Renal cortex interstitium (tissue), 11 donors: ENCODE data around the gene ZMIZ2. TPM values are rescaled to one million over a fixed set of nuclear protein-coding genes. Genes with fewer than 3 reads are reported as not detected.

ENCODE experiments used
- DNase-seq, 11 donors: peaks; one replicate each; pipeline ENCODE4 v3.0.0-alpha.2; 2013; ENCODE audit warnings: low read depth in 9 of 11, low spot score in 4 of 11; ENCODE audit errors: extremely low read depth in 1 of 11
- polyA plus RNA-seq, 3 donors: library from polyadenylated mRNA; unstranded; fragments of 120-200 nt; gene quantifications; one replicate each; pipeline ENCODE4 v1.2.1, GENCODE V29; 2013; ENCODE audit not compliant: insufficient read length in 3 of 3

Gene ZMIZ2
- polyA plus RNA-seq, 3 donors: 53.9 to 109 (median 72.0) TPM

DNA sequence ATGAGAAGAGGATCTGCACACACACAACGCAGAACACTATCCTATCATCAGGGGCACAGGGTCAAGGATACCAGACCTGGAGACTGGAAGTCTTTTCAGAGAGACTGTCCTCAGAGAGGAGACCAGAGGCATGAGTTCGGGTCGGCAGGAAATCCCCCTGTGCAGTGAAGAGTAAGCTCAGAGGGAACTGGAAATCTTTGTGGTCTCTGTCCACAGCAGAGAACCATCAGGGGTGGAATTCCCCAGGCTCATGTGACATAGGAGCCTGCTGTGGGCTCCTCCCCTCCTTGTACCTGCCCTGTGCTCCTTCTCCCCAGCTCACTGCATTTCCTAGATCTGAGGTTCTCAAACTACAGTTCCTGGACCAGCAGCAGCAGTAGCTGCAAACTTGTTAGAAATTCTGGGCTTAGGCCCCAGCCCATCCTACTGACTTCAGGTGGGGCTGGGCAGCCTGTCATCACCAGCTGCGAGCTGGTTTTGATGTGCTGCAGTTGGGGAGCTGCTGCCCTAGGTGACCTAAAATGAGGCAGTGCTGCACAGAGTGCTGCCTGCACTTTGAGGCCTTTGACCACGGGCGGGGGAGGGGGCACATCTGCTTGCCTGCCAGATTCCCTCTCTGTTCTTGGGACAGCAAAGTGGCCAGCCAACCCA is 2.4 kb downstream of the ZMIZ2 start:
- DNase-seq: no peak

DNA sequence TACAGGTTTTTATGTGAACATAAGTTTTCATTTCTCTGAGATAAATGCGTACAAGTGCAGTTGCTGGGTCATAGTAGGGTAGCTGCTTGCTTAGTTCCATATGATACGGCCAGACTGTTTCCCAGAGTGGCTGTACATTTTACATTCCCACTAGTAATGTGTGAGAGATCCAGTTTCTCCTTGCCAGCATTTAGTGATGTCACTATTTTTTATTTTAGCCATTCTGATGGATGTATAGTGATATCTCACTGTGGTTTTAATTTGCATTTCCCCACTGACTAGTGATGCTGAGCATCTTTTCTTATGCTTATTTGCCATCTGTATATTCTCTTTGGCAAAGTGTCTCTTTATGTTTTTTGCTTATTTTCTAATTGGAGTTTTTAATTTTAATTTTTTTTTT is 4.2 kb downstream of the ZMIZ2 start:
- no peak for DNase-seq

DNA sequence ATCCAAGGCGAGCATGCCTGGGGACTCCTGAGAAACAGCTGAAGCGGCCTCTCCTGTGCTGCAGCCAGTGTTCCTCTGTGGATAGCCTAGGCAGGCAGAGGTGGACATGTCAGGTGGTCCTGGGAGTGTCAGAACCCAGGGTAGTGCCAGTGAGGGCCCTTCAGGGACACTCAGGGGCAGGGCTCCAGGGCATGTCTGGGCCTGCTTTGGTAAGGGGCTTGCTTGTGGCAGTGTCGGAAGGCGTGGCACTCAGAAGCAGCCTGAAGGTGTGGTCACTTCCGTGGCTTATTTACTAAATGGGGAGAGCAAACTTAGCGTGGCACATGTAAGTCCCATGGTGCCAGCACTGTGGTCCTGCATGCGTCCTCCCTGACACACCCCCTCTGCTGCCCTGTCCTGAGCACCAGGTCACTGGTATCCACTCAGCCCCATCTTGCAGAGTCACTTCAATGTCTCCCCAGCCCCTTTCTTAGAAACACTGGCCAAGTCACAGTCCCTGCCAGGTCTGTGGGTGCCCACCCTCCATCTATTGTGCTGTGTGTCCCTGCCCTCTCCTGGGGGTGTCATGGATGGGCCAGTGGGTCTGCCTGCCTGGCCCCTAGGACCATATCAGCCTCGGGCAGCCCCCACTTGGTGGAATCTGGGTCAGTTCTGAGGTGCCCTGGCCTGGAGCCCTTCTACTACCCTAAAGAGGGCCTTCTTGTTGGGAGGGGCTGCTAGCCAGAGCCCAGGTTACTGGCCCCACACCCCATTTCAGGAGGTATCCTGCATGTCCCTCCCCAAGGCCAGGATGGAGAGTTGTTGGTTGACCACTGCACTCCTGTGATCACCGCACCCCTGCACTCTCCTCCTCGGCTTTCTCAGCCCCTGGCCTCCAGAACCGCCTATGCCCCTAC is 6.4 kb downstream of the ZMIZ2 start:
- no peak for DNase-seq

DNA sequence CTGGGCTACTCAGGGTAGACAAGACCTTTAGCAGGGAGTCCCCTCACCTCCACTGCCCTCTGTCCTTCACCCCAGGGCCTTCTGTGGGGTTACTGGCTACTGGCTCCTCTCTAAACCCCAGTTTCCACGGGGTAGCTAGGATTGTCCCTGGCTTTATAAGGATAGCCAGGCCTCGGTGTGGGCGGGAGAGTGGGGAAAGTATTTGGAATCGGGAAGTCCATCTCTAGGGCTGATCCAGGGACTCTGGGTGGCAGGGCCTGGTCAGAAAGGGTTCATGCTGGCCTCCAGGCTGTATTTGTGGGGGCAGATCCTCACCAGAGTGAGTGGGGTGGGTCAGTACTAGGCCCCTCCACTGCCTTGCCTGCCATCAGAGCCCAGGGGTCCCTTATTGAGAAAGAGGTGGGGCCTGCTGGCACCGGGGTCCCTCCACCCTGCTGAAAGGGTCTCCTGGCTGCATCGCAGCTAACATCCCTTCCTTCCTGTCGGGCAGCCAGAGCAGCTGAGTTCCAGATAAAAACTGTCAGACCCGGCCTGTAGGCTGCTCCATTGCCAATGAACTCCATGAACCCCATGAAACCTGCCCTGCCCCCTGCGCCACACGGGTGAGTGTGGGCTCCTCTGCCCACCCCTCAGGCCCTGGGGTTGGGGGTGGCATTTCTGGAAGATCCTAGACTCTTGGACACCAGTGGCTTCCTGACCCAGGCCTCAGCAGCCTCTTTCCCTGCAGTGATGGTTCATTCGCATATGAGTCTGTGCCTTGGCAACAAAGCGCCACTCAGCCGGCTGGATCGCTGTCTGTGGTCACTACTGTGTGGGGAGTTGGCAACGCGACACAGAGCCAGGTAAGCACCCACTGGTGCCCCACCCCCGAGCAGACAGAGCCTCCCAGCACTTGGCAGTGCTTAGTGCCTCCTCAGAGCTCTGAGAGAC is 7.3 kb downstream of the ZMIZ2 start:
- DNase-seq: no peak

DNA sequence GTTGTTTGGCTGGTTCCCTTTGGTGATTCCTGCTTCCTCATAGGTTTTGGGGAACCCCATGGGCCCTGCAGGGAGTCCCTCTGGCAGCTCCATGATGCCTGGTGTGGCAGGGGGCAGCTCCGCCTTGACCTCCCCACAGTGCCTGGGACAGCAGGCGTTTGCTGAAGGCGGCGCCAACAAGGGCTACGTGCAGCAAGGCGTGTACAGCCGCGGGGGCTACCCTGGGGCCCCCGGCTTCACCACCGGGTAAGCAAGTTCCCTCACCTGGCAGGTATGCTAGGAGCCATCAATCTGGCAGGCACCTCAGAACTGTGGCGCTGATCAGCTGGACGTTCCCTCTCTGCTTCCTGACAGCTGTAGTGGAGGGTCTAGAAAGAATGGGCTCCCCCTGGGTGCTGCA is 8.3 kb downstream of the ZMIZ2 start:
- no peak for DNase-seq

DNA sequence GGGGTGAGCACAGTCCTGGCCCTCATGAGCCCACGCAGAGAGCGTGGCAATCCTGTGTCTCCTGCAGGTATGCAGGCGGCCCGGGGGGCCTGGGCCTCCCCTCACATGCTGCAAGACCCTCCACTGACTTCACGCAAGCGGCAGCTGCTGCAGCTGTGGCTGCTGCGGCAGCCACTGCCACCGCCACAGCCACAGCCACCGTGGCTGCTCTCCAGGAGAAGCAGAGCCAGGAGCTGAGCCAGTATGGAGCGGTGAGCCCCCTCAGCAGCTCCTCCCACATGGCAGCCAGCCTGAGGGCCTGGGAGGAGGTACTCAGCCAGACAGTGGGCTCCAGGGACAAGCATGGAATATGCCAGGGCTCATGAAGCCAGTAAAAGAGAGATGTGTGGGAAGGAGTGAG is 8.7 kb downstream of the ZMIZ2 start:
- no peak for DNase-seq

DNA sequence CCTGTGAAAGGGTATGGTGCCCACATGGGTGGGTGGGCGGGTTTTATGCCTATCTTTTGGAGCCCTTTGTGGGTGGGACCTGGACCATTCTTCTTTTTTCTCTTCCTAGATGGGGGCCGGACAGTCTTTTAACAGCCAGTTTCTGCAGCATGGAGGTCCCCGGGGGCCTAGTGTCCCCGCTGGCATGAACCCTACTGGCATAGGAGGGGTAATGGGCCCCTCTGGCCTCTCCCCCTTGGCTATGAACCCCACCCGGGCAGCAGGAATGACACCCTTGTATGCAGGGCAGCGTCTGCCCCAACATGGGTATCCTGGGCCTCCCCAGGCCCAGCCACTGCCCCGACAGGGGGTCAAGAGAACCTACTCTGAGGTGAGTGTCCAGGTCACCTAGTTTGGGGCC is 9.1 kb downstream of the ZMIZ2 start:
- DNase-seq: no peak

DNA sequence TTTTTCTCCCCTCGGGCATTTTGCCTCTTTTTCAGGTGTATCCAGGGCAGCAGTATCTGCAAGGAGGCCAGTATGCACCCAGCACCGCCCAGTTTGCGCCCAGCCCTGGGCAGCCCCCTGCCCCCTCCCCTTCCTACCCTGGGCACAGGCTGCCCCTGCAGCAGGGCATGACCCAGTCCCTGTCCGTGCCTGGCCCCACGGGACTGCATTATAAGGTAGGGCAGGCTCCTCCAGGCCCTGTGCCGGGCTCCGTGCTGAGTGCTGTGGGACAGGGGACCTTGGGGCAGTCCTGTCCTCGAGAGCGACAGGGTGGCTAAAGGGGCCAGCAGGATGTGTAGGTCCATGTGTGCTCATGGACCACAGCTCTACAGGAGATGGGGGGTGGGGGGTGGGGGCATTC is 10.6 kb downstream of the ZMIZ2 start:
- no peak for DNase-seq

DNA sequence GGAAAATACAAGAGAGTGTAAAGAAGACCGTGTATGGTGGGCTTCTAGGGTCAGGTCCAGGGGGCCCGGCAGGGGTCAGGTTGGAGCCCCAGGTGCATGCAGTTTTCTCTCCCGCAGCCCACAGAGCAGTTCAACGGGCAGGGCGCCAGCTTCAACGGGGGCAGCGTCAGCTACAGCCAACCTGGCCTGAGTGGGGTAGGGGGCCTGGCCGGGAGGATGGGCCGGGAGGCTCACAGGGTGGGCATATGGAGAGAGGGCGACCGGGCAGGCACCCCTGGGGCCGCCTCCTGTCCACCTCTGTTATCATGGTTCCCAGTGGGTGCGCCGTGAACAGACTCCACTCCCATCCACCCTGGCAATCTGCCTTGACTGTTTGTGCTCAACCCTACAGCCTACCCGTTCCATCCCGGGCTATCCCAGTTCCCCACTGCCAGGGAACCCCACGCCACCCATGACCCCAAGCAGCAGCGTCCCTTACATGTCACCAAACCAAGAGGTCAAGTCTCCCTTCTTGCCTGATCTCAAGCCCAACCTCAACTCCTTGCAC is 11.5 kb downstream of the ZMIZ2 start:
- no peak for DNase-seq

DNA sequence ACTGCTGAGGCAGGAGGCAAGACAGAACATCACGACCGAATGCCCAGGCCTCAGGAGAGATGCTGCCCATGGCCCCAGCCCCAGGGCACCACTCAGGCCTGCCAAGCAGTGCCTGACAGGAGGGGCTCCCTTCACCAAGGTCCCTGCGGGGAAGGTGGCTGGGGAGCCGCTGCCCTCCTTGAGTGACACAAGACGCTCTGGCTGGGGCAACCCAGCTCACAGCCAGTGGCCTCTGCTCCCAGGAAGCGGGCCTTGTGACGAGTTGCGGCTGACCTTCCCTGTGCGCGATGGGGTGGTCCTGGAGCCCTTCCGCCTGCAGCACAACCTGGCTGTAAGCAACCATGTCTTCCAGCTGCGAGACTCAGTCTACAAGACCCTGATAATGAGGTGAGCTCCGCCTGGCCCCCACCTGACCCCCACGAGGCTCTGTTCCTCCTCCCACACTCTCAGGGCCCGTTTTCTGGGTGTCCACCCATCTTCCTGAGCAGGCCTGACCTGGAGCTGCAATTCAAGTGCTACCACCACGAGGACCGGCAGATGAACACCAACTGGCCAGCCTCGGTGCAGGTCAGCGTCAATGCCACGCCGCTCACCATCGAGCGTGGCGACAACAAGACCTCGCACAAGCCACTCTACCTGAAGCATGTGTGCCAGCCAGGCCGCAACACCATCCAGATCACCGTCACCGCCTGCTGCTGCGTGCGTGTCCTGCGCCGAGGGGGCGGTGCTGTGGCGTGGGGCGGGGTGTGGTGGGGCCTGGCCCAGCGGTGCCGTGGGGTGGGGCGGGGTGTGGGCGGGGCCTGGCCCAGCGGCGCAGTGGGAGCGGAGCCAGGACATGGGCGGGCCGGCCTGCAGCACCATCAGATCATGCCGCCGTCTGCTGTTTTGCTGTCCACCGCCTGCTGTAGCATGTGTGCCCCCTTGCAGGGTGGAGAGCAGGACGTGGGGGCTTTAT is 12.8 kb downstream of the ZMIZ2 start:
- no peak for DNase-seq

DNA sequence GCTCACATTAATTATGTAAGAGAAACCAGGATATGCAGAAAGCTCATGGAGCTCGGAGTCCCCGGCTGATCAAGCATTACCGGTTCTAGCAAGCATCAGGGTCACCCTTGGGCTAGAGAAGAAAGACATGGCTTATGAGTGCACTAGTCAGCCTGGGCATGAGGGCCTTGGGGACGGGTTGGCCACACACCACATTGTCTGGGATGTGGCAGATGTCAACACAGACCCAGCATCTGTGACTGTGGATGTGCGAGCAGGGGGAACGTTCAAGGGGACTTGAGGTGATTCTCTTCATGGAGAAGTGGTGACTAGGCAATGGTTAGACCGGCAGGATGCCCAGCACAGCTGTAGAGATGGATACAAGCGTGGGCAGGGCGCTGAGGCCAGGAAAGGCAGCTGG is 13.7 kb downstream of the ZMIZ2 start:
- no peak for DNase-seq

DNA sequence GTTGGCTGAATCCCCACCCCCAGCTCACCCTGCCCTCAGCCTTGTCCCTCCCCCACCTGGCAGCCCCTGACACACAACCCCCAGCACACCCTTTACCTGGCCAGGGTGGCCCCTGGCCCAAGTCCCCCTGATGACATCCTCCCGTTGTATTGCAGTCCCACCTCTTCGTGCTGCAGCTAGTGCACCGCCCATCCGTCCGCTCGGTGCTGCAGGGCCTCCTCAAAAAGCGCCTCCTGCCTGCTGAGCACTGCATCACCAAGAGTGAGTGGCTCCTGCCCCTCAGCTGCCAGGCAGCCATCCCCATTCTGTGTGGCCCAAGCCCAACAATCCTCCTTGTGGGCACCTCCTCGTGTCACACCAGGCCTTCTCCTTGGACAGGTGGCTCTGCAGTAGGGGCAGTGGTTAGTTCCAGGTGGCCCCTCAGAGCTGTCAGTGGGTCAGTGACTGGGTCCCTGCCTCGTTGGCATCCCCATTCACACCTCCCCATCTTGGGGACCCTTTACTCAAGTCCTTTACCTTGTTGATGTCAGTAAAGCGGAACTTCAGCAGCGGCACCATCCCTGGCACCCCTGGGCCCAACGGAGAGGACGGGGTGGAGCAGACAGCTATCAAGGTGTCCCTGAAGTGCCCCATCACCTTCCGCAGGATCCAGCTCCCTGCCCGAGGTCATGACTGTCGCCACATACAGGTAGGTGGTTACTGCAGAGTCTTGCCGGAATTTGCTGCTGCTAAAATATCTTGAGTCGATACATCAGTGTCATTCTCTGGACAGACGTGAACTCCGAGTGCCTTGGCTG is 14.3 kb downstream of the ZMIZ2 start:
- no peak for DNase-seq

DNA sequence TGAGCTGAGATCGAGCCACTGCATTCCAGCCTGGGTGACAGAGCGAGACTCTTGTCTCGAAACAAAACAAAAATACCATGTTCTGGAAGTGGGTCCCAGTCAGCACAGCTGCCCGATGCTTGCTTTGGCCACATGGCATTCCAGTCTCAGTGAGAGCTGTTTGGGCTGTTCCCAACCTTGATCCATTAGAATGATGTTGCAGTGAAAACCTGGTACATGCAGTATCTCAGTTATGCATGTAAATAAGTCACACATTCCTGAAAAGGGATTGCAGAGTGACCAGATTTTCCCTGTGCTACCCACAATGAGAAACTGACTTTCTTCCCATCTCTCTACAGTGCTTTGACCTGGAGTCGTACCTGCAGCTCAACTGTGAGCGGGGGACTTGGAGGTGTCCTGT is 15.4 kb downstream of the ZMIZ2 start:
- DNase-seq: no peak

DNA sequence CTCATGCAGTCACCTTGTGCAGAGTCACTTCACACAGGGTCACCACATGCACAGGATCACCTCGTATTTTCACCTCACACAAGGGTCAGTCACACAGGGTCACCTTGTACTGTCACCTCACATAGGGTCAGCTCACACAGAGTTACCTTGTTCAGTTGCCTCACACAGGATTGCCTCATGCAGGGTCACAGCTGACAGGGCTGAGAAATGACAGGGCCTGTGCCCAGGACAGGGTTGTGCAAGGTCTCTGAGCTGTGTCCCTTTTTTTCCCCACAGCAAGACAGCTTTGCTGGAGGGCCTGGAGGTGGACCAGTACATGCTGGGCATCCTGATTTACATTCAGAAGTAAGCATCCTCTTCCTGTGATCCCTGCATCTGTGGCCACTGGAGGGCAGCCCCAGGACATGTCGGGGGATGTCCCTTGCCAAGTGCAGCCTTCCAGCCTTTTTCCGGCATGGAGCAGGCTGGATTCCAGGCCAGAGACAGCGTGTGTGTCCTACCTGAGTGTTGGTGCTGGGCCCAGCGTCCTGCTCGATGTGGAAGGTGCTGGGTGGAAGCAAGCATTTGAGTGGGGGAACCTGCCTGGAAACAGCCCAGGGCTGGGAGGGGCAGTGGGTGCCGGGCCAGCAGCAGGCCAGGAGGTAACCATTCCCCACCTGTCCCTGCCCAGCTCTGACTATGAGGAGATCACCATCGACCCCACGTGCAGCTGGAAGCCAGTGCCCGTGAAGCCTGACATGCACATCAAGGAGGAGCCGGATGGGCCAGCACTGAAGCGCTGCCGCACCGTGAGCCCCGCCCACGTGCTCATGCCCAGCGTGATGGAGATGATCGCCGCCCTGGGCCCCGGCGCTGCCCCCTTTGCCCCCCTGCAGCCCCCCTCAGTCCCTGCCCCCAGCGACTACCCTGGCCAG is 16.3 kb downstream of the ZMIZ2 start:
- DNase-seq: no peak

DNA sequence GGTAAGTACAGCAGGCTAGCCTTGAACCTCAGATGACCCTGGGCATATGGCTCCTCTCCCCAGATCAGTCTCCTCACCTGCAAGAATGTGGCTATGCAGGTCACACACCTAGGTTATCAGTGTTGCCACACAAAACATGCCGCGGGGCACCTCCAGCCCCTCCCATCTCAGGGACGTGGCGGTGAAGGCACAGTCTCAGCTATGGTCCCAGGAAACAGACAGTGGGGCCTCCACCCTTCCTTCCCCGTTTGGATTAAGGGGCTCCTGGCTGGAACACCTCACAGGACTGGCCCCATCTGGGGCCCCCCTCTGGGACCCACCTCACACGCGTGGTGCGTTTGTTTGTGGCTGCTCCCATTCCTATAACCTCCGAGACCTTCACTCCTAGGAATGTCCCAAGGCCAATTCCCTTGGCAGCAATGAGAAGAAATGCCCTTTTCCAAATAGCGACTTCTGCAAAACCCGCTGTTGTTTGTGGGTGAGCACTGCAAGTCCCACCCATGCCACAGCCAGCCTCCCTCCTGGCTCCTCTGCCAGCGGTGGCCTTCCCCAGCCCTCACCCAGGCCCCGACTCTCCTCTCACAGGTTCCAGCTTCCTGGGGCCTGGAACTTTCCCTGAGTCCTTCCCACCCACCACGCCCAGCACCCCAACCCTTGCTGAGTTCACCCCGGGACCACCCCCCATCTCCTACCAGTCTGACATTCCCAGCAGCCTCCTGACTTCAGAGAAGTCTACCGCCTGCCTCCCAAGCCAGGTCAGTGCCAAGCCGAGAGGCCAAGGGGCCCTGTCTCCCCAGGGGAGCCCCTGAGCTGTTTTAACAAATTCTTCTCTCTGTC is 17.1 kb downstream of the ZMIZ2 start:
- no peak for DNase-seq

DNA sequence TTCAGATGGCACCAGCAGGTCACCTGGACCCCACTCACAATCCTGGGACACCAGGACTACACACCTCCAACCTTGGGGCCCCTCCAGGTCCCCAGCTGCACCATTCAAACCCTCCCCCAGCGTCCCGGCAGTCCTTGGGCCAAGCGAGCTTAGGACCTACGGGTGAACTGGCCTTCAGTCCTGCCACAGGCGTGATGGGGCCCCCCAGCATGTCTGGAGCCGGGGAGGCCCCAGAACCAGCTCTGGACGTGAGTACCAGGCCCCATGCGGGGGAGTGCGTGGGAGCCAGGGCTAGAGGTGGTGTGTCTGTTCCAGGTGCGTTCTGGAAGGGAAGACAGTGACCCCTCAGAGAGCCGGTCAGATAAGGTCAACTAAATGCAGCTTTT is 17.8 kb downstream of the ZMIZ2 start:
- no peak for DNase-seq
